Stimulated activated CD4-positive, alpha-beta T cell treated with anti-CD3 and anti-CD28 coated beads, Interleukin-4, amount 100 ng/mL, for 48 hours (primary cell): ENCODE measurements around the gene KDM8.

ENCODE experiments used
- DNase-seq, 2 donors: peaks; one replicate each; pipeline ENCODE4 v3.0.0-alpha.2; 2020; ENCODE audit warnings: low read depth in 2 of 2

The KDM8 gene

DNA sequence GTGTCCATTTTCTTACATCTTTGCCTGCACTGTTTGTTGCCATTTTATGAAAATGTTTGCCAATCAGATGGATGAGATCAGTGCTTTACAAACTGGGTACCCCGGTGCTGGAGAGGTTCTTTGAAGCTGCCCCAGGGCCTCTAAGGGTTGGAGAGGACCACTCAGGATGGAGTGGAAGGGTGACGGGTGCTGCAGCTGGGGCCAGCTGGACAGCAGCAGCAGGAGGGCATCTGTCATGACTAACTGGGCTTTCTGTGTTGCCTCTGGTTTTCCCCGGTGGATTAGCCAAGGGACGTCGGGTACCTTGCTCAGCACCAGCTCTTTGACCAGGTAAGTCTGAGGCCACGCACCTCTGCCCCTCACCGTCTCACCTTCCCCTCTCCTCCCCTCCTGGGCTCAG is 12.3 kb downstream of the KDM8 start:
- DNase-seq, result no peak

DNA sequence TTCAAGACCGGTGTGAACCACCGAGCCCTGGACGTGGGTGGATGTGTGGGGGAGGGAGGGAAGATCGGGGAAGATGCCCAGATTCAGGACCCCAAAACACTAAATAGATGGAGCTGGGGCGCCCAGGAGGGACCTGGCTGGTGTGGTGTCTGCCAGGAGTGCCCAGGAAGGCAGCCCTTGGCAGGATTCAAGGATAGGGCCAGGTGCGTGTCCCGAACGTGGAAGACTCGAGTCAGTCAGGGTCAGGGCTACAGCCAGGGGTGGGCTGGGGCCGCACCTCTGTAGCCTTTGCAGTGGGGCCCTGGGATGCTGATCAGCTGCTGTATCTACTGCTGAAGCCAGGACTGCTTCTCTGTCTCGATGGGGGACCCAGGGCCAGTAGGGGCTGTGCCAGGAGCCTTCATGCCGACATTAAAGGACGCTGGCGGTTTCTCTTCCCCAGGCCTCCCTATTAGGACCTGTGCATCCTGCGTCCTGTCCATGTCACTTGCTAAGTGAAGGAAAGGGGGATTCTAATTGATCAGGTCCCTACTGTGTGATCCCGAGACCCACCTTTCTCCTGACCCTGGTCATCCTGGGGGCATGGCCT is 13.1 kb downstream of the KDM8 start:
- no peak for DNase-seq

DNA sequence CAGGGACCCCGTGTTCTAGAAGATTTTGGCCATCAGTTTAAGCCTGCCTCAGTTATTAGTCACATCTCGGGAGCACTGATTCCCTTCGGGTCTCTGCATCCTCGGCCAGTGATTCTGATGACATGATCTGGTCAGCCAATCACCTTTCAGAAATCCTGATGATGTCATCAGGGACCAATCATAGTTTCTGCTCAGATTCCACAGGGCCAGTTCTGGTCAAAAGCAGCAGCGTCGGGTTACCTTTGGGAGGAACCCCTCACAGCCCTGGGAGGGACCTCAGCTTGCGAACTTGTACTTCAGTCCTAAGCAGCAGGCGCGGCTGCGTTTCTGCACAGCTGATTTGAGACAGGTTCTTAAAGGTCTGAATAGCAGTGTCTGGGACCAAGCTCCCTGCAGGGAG is 13.9 kb downstream of the KDM8 start:
- no peak for DNase-seq

- DNase-seq, result no peak
These were observed 15.4 kb downstream of the KDM8 start for GRCh38 chr16:27218756-27219155.

GRCh38 chr16:27219161-27219560 is 15.8 kb downstream of the KDM8 start:
- no peak for DNase-seq

DNA sequence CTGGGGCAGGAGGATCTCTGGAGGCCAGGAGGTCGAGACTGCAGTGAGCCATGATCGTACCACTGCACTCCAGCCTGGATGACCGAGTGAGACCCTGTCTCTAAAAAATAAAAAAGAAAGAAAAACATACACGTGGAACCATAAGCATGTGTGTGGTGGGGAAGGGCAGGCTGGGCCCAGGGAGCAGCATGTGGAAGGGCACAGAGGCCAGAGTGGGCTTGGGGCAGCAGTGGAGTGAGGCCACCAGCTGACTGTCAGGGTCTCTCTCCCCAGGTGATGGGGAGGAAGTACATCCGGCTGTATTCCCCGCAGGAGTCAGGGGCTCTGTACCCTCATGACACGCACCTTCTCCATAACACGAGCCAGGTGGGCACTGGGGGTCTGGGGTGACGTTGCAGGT is 16.8 kb downstream of the KDM8 start:
- DNase-seq, result no peak

DNA sequence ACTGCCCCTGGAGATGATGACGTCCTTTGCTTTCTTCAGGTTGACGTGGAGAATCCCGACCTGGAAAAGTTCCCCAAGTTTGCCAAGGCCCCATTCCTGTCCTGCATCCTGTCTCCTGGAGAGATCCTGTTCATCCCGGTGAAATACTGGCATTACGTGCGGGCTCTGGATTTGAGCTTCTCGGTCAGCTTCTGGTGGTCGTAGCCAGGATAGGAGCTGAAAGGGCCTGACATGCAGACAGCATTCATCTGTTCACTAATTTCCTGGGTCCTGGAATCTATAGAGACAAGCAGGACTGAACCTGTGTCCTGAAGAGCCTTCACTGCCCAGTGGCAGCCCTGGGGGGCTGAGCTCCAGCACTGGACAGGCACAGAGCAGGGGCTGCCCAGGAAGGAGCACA is 17.2 kb downstream of the KDM8 start:
- no peak for DNase-seq

DNA sequence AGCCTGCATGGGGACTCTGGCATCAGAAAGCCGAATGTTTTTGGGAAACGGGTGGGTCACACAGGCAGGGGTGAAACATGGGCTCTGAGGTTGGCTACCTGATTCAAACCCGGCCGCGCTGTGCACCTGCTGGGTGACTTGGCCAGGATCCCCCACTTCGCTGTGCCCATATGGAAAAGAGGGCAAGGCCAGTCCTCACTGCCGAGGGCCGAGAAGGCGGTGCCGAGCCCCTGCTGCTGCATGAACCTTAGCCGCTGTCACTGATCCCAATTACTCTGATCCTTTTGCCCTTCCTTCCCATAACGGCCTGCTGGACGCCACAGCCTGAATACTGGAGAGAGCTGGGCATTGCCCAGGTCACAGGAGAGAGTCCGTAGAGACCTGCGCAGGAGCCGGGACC is 17.7 kb downstream of the KDM8 start:
- no peak for DNase-seq

- no peak for DNase-seq
These were observed 18.4 kb downstream of the KDM8 start for GRCh38 chr16:27221576-27222248.

- no peak for DNase-seq
These were observed 19.2 kb downstream of the KDM8 start for GRCh38 chr16:27222249-27223225.

GRCh38 chr16:27223226-27223610 is 19.9 kb downstream of the KDM8 start:
- DNase-seq, result no peak

DNA sequence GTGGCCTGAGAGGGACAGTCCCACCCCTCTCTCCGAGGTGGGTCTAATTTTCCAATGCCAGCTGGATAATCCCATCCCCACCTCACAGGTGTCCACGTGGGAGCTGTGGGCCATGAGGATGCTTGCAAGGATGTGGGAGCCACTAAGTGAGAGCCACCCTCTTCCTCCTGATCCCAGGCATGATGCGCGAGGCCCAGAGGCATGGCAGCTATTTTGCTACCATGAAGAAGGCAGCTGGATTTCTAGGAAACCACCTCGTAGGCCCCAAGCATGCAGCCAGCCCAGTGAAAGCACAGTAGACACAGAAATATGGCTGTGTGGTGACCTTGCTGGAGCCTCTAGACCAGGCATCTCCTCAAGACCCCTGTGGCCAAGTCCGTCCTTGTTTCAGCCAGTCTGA is 20.4 kb downstream of the KDM8 start:
- no peak for DNase-seq

DNA sequence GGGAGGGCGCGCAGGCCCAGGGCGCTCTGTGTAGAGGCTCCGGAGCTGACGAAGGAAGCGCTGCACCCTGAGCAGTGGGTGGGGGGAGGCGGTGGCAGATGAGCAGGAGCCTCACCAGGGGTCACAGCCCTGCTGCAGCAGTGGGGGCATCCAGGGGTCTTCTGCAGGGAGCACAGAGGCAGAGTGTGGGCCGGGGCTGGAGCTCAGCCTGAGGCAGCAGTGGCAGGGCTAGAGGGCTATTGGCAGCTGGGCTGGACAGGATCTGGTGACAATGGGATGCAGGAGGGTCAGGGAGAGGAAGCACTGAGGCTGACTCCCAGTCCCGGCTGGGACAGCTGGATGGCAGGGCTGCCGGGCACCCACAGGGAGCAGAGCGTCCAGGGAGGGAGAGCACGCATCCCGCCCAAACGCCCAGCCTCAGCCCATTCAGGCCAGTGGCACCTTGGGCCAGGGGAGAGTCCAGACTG is 21.0 kb downstream of the KDM8 start:
- no peak for DNase-seq

DNA sequence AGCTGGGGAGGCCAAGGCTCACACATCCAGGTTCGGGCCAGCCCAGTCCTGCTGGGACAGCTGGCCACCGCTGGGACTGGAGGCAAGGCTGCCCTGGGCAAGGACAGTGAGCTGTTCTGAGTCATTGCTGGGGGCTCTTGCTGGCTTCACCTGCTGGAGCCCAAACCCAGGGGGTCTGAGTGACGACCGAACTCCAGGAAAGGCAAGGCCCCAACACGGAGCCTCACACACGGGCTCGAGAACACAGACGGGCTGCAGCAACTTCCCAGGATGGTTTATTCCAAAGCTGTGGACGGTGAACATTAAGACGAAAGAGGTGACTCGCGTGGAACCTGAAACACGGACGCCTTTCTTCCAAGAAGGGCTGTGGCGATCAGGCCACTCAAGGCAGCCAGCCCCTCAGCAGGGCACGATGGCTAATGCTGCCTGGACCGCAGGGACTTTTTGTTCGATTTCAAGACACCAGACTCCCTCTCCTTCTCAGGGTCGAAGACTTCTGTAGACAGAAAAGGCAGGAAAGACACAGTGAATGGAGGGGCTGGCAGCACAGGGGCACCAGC is 21.5 kb downstream of the KDM8 start:
- DNase-seq, result no peak

GRCh38 chr16:27225536-27226360 is 22.4 kb downstream of the KDM8 start:
- DNase-seq, result no peak

GRCh38 chr16:27226476-27226875 is 23.1 kb downstream of the KDM8 start:
- DNase-seq, result no peak

GRCh38 chr16:27226976-27227705 is 23.8 kb downstream of the KDM8 start:
- DNase-seq, result no peak

GRCh38 chr16:27228045-27228444 is 24.7 kb downstream of the KDM8 start:
- DNase-seq, result no peak

DNA sequence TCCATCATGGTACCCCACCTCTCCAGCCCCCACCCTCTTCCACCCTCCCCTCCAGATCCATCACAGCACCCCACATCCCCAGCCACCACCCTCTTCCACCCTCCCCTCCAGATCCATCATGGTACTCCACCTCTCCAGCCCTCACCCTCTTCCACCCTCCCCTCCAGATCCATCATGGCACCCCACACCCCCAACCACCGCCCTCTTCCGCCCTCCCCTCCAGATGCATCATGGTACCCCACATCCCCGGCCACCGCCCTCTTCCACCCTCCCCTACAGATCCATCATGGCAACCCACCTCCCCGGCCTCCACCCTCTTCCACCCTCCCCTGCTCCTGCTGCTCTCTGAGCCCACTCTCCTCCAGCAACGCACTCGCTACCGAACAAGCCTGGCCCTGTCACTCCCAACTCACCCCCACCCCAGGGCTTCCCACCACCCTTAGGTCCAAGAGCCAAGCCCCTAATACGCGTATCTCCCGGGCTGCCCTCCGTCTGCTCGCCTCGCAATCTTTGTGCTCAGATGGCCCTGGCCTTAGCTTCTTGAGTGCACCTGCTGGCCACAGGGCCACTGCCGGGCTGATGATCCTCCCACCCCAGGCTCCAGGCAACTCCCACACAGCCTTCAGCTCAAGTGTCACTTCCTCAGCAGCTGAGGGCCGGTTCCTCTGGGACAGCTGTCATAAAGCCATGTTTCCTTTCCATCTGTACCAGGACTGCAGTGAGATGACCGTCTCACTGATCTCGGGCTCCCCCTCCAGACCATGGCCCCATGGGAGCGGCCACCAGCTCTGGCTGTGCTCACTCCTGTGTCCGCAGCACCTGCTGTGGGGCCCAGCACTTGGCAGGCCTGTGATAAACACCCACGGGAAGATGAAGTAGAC is 25.5 kb downstream of the KDM8 start:
- no peak for DNase-seq
